Sciatic nerve (tissue), 2 donors: ENCODE results near the gene NME7. TPM values are rescaled to one million over a fixed set of nuclear protein-coding genes. Genes with fewer than 3 reads are reported as not detected.
"Not testable (repeated sequence)": the region's sequence is repeated elsewhere in the genome, so short reads cannot be mapped to it uniquely, and the experiment has no call there.

Source experiments
- ATAC-seq: fragments of 200-7000 bp; cut with Tn5 transposase; one replicate; pipeline ENCODE4 v1.9.1; 2020; ENCODE audit warnings: mild to moderate bottlenecking, moderate library complexity
- DNase-seq: peaks from one replicate; pipeline ENCODE4 v3.0.0-alpha.2; 2020; ENCODE audit warnings: low spot score
- intact Hi-C: fragments of 100-400 bp; cut with DNase I; formaldehyde crosslinking; loops from one replicate; pipeline ENCODE4 v1.14.2; 2022
- total RNA-seq: library from RNA; stranded (reverse); fragmentation: NEBNext Ultra II Directional; extraction: Animal tissue kit (Norgen Biotek cat#: 25700); gene quantifications from one replicate; pipeline ENCODE4 v1.2.1, GENCODE V29; 2021
- donor health status: DM: no; HTN: no; CAD: no.
- donor health status: DM: no; HTN: no; CAD: no.

NME7 gene
- total RNA-seq, 1 donor from 2014 or later = 15.9 TPM

GRCh38 chr1:169347688-169348382, 19.8 kb downstream of the NME7 start:
- no peak for DNase-seq
- ATAC-seq = no peak
- intact Hi-C loops = loop anchor here (10.0 kb wide), 1 partner anchor 743 kb away; no protein-coding TSS in a partner anchor

- ATAC-seq (no peak), DNase-seq (no peak)
- intact Hi-C loops = loop anchor here (10.0 kb wide), 1 partner anchor 741 kb away; no protein-coding TSS in a partner anchor
These were observed 21.5 kb downstream of the NME7 start for GRCh38 chr1:169346036-169346589.

GRCh38 chr1:169345511-169345910, 22.1 kb downstream of the NME7 start:
- intact Hi-C loops = loop anchor here (10.0 kb wide), 1 partner anchor 741 kb away; no protein-coding TSS in a partner anchor
- ATAC-seq = no peak
- DNase-seq = no peak

- intact Hi-C loops = loop anchor here (10.0 kb wide), 1 partner anchor 737 kb away; no protein-coding TSS in a partner anchor
- not testable (repeated sequence) for ATAC-seq, DNase-seq
These were observed 25.5 kb downstream of the NME7 start for GRCh38 chr1:169342096-169342495.

- intact Hi-C loops = loop anchor here (10.0 kb wide), 1 partner anchor 736 kb away; no protein-coding TSS in a partner anchor
- DNase-seq (no peak), ATAC-seq (no peak)
These were observed 26.7 kb downstream of the NME7 start for GRCh38 chr1:169340882-169341281.

GRCh38 chr1:169339773-169340172, 27.8 kb downstream of the NME7 start:
- ATAC-seq = no peak
- intact Hi-C loops = loop anchor here (10.0 kb wide), 1 partner anchor 735 kb away; no protein-coding TSS in a partner anchor
- DNase-seq = no peak

GRCh38 chr1:169338617-169339016, 29.0 kb downstream of the NME7 start:
- DNase-seq = no peak
- no peak for ATAC-seq
- intact Hi-C loops = no loop called here

GRCh38 chr1:169336947-169337715, 30.5 kb downstream of the NME7 start:
- ATAC-seq, intact Hi-C loops, DNase-seq: not testable (repeated sequence)

- intact Hi-C loops, ATAC-seq, DNase-seq: not testable (repeated sequence)
These were observed 32.9 kb downstream of the NME7 start for GRCh38 chr1:169334727-169335126.

- ATAC-seq = no peak
- intact Hi-C loops = no loop called here
These were observed 36.7 kb downstream of the NME7 start for GRCh38 chr1:169330927-169331326.

GRCh38 chr1:169329383-169329782, 38.2 kb downstream of the NME7 start:
- intact Hi-C loops = no loop called here
- no peak for ATAC-seq
- DNase-seq = no peak

More at GRCh38 chr1:169330927-169331326, 36.7 kb downstream of the NME7 start:
- no peak for DNase-seq

- intact Hi-C loops = no loop called here
- ATAC-seq (no peak), DNase-seq (no peak)
These were observed 39.7 kb downstream of the NME7 start for GRCh38 chr1:169327875-169328274.

GRCh38 chr1:169326956-169327268, 40.7 kb downstream of the NME7 start:
- DNase-seq (no peak), ATAC-seq (no peak)
- intact Hi-C loops = no loop called here

- intact Hi-C loops = no loop called here
- DNase-seq (no peak), ATAC-seq (no peak)
These were observed 41.2 kb downstream of the NME7 start for GRCh38 chr1:169326261-169326955.

- no peak for DNase-seq
- intact Hi-C loops = no loop called here
- ATAC-seq = no peak
These were observed 42.5 kb downstream of the NME7 start for GRCh38 chr1:169325117-169325516.

GRCh38 chr1:169322138-169322537, 45.5 kb downstream of the NME7 start:
- intact Hi-C loops = no loop called here
- ATAC-seq = no peak
- DNase-seq = no peak

- intact Hi-C loops = no loop called here
- DNase-seq (no peak), ATAC-seq (no peak)
These were observed 46.1 kb downstream of the NME7 start for GRCh38 chr1:169321539-169321938.

GRCh38 chr1:169318536-169319244, 48.9 kb downstream of the NME7 start:
- intact Hi-C loops = no loop called here
- ATAC-seq = no peak
- DNase-seq = no peak

- ATAC-seq (no peak), DNase-seq (no peak)
- intact Hi-C loops = no loop called here
These were observed 51.0 kb downstream of the NME7 start for GRCh38 chr1:169316556-169316955.
